Stimulated activated CD8-positive, alpha-beta memory T cell treated with anti-CD3 and anti-CD28 coated beads, Interleukin-12 subunit alpha, Interleukin-12 subunit beta, amount 100 ng/mL, for 1 hour (primary cell): Measurements from ENCODE around the gene ESR1.

Experiments
- DNase-seq: peaks from one replicate; pipeline ENCODE4 v3.0.0-alpha.2; 2020; ENCODE audit warnings: low read depth

The ESR1 gene

GRCh38 chr6:152173957-152174356 is 366.5 kb downstream of the ESR1 start:
- no peak for DNase-seq

- DNase-seq, result no peak
Measured at GRCh38 chr6:152176268-152176667, 368.8 kb downstream of the ESR1 start.
